Keratinocyte (primary cell): Measurements from ENCODE around the gene ALOX15. TPM values are rescaled to one million over a fixed set of nuclear protein-coding genes. Genes with fewer than 3 reads are reported as not detected.
"Not testable (repeated sequence)": the region's sequence is repeated elsewhere in the genome, so short reads cannot be mapped to it uniquely, and the experiment has no call there.

Experiments
- DNase-seq: peaks from one replicate; pipeline ENCODE4 v3.0.0-alpha.2; 2011; ENCODE audit warnings: low read depth, missing footprints, low spot score
- FAIRE-seq: peaks from 2 replicates; lab custom pipeline; 2011; peaks lifted over from hg19 to GRCh38; lab: Jason Lieb, UNC
- H2AFZ ChIP-seq: 2 replicates; pipeline ENCODE4 v1.6.0; 2012; ENCODE audit warnings: low read length, control low read depth, inconsistent platforms; ENCODE audit not compliant: control insufficient read depth
- H3K27ac ChIP-seq: 2 replicates; pipeline ENCODE4 v1.5.1; 2011; ENCODE audit warnings: low read length; ENCODE audit not compliant: control insufficient read depth, insufficient read depth
- H3K27me3 ChIP-seq: 3 replicates; pipeline ENCODE4 v1.6.0; 2011; ENCODE audit warnings: low read length; ENCODE audit not compliant: control insufficient read depth, insufficient read depth; ENCODE audit errors: extremely low read depth
- H3K36me3 ChIP-seq, 2 experiments: 2 replicates in 1 of 2; 3 replicates in 1 of 2; pipeline ENCODE4 v1.5.1; 2011; ENCODE audit warnings: low read length in 2 of 2, mild to moderate bottlenecking in 1 of 2; ENCODE audit not compliant: control insufficient read depth in 2 of 2, insufficient read depth in 2 of 2; ENCODE audit errors: extremely low read depth in 1 of 2
- H3K4me1 ChIP-seq: 3 replicates; pipeline ENCODE4 v1.5.1; 2011; ENCODE audit warnings: low read length; ENCODE audit not compliant: control insufficient read depth, insufficient read depth; ENCODE audit errors: extremely low read depth
- H3K4me2 ChIP-seq: 3 replicates; pipeline ENCODE4 v1.6.0; 2011; ENCODE audit warnings: low read depth, low read length; ENCODE audit not compliant: control insufficient read depth, insufficient read depth; ENCODE audit errors: extremely low read depth
- H3K4me3 ChIP-seq, 3 experiments: fragments of 200-600 bp in 1 of 3; sonication (generic) in 1 of 3; 2 replicates in 2 of 3; 3 replicates in 1 of 3; pipeline ENCODE4 v1.5.1; 2011 to 2016; ENCODE audit warnings: low read length in 3 of 3, mild to moderate bottlenecking in 3 of 3, control low read depth in 2 of 3, inconsistent platforms in 1 of 3, low read depth in 1 of 3, mixed read lengths in 1 of 3, mixed run types in 1 of 3, moderate library complexity in 1 of 3; ENCODE audit not compliant: control insufficient read depth in 2 of 3, insufficient read depth in 2 of 3; ENCODE audit errors: extremely low read depth in 1 of 3
- H3K79me2 ChIP-seq: 2 replicates; pipeline ENCODE4 v1.6.0; 2012; ENCODE audit warnings: low read length; ENCODE audit not compliant: control insufficient read depth, insufficient read depth
- H3K9ac ChIP-seq: 3 replicates; pipeline ENCODE4 v1.6.0; 2011; ENCODE audit warnings: low read length; ENCODE audit not compliant: control insufficient read depth, insufficient read depth; ENCODE audit errors: extremely low read depth
- H3K9me1 ChIP-seq: 3 replicates; pipeline ENCODE4 v1.6.0; 2011; ENCODE audit warnings: low read length; ENCODE audit not compliant: control insufficient read depth, insufficient read depth; ENCODE audit errors: extremely low read depth
- H3K9me3 ChIP-seq: 2 replicates; pipeline ENCODE4 v1.5.1; 2012; ENCODE audit warnings: low read depth, low read length; ENCODE audit not compliant: control insufficient read depth
- H4K20me1 ChIP-seq: 3 replicates; pipeline ENCODE4 v1.6.0; 2011; ENCODE audit warnings: low read length; ENCODE audit not compliant: control insufficient read depth, insufficient read depth; ENCODE audit errors: extremely low read depth
- CTCF ChIP-seq, 3 experiments: IDR thresholded peaks in 1 of 3; conservative IDR thresholded peaks in 1 of 3; optimal IDR thresholded peaks in 1 of 3; 2 replicates in 2 of 3; 3 replicates in 1 of 3; pipeline versions ENCODE3 to v1.5.1; 2011; ENCODE audit warnings: low read length in 3 of 3, mild to moderate bottlenecking in 3 of 3, moderate library complexity in 2 of 3, control low read depth in 1 of 3, inconsistent platforms in 1 of 3; ENCODE audit not compliant: insufficient read depth in 2 of 3; ENCODE audit errors: extremely low read depth in 1 of 3
- EZH2 ChIP-seq: IDR thresholded peaks from one replicate; pipeline ENCODE4 v1.6.1; 2012; ENCODE audit warnings: inconsistent platforms, mild to moderate bottlenecking, low read length, moderate library complexity
- dilution Hi-C: fragments of 300-500 bp; cut with MboI; formaldehyde crosslinking; loops from one replicate; pipeline ENCODE4 v1.7.0; 2020; ENCODE audit warnings: low sequenced_read_pairs; ENCODE audit not compliant: extremely low pct_ligation_motif_present
- polyA plus RNA-seq, 5 experiments: library from polyadenylated mRNA; depleted of rRNA in 3 of 5; stranded (reverse) in 3 of 5; stranded (forward) in 1 of 5; unstranded in 1 of 5; fragments of >200 nt; gene quantifications; 1 replicate in 1 of 5; 2 replicates in 3 of 5; 3 replicates in 1 of 5; pipeline versions ENCODE4 v1.2.1 to v1.2.3, GENCODE V29; 2011 to 2012; ENCODE audit warnings: missing spikeins in 2 of 5, low read depth in 1 of 5, low replicate concordance in 1 of 5

ALOX15 gene
- polyA plus RNA-seq, 1 donor (not counting 4 experiments of a cell fraction or from before 2014, with no cell fraction given) = 0.04 TPM

- Histone ChIP-seq H3K4me3 (no peak overlapping the region), H3K4me1 (no peaks in the 10 kb centered on the region), H2AFZ (no peak overlapping the region), H3K9me3 (no peaks in the 10 kb centered on the region), H3K79me2 (no peaks in the 10 kb centered on the region), H3K27me3 (no peaks in the 10 kb centered on the region), H3K36me3 (no peaks in the 10 kb centered on the region), H3K27ac (no peak overlapping the region), H3K4me2 (no peak overlapping the region), H3K9me1 (no peaks in the 10 kb centered on the region), H3K9ac (no peak overlapping the region), H4K20me1 (no peaks in the 10 kb centered on the region)
- dilution Hi-C loops = no loop called here
- no peak for DNase-seq
- no peak for FAIRE-seq
- TF ChIP-seq CTCF (optimal IDR thresholded peaks at IDR 0.05 in 1 of 3, IDR thresholded peaks at IDR 0.05 in 1 of 3, conservative IDR thresholded peaks at IDR 0.05 in 1 of 3; ENCODE audit: extremely low read depth in 1 of 3, insufficient read depth in 2 of 3, low read length in 3 of 3) (no peak), EZH2 (no peak)
Measured at GRCh38 chr17:4658478-4659305, 17.2 kb upstream of the ALOX15 start.

GRCh38 chr17:4657678-4658077 lies 16.2 kb upstream of the ALOX15 start:
- H3K27ac ChIP-seq = no peak overlapping the region
- H3K9me3 ChIP-seq = no peaks in the 10 kb centered on the region
- no peaks in the 10 kb centered on the region for H3K79me2 ChIP-seq
- no peak overlapping the region for H3K9ac ChIP-seq
- H3K36me3 ChIP-seq = no peaks in the 10 kb centered on the region
- H3K27me3 ChIP-seq = no peaks in the 10 kb centered on the region
- no peak overlapping the region for H3K4me2 ChIP-seq
- H3K9me1 ChIP-seq = no peaks in the 10 kb centered on the region
- H2AFZ ChIP-seq = no peak overlapping the region
- dilution Hi-C loops = no loop called here
- H4K20me1 ChIP-seq = no peaks in the 10 kb centered on the region
- FAIRE-seq = no peak
- H3K4me3 ChIP-seq = no peak overlapping the region
- no peaks in the 10 kb centered on the region for H3K4me1 ChIP-seq
- no peak for DNase-seq
- TF ChIP-seq CTCF (optimal IDR thresholded peaks at IDR 0.05 in 1 of 3, IDR thresholded peaks at IDR 0.05 in 1 of 3, conservative IDR thresholded peaks at IDR 0.05 in 1 of 3; ENCODE audit: extremely low read depth in 1 of 3, insufficient read depth in 2 of 3, low read length in 3 of 3) = no peak
- TF ChIP-seq EZH2 = no peak

- H3K4me2 ChIP-seq, H2AFZ ChIP-seq, H3K27me3 ChIP-seq, FAIRE-seq, H3K4me1 ChIP-seq, H3K9me3 ChIP-seq, H3K9ac ChIP-seq, H3K9me1 ChIP-seq, H3K79me2 ChIP-seq, H4K20me1 ChIP-seq, H3K27ac ChIP-seq, dilution Hi-C loops, DNase-seq, H3K36me3 ChIP-seq, H3K4me3 ChIP-seq: not testable (repeated sequence)
Measured at GRCh38 chr17:4655933-4656332, 14.5 kb upstream of the ALOX15 start.
